H9 (cell line): ENCODE measurements around the gene FAM53A. TPM values are rescaled to one million over a fixed set of nuclear protein-coding genes. Genes with fewer than 3 reads are reported as not detected.

ENCODE experiments used
- DNase-seq: peaks from one replicate; pipeline ENCODE4 v3.0.0-alpha.2; 2017
- H2AFZ ChIP-seq: one replicate; pipeline ENCODE4 v1.6.1; 2013; ENCODE audit warnings: mild to moderate bottlenecking, low read length, control low read depth, moderate library complexity
- H2AK5ac ChIP-seq: 2 replicates; pipeline ENCODE4 v1.6.1; 2013; ENCODE audit warnings: low read length, control low read depth, mixed read lengths; ENCODE audit not compliant: insufficient read length
- H2BK120ac ChIP-seq: one replicate; pipeline ENCODE4 v1.6.1; 2013; ENCODE audit warnings: low read depth, mild to moderate bottlenecking, low read length, control low read depth, inconsistent platforms; ENCODE audit not compliant: poor library complexity, severe bottlenecking
- H2BK12ac ChIP-seq: 2 replicates; pipeline ENCODE4 v1.6.1; 2013; ENCODE audit warnings: low read length, control low read depth, mixed read lengths, low read depth; ENCODE audit not compliant: insufficient read length
- H2BK15ac ChIP-seq: 2 replicates; pipeline ENCODE4 v1.6.1; 2013; ENCODE audit warnings: low read depth, low read length, control low read depth
- H2BK20ac ChIP-seq: one replicate; pipeline ENCODE4 v1.6.1; 2013; ENCODE audit warnings: low read depth, mild to moderate bottlenecking, low read length, control low read depth, inconsistent platforms; ENCODE audit not compliant: poor library complexity, severe bottlenecking
- H2BK5ac ChIP-seq: 2 replicates; pipeline ENCODE4 v1.6.1; 2013; ENCODE audit warnings: low read length, control low read depth, mixed read lengths; ENCODE audit not compliant: insufficient read length
- H3K14ac ChIP-seq: 2 replicates; pipeline ENCODE4 v1.6.1; 2013; ENCODE audit warnings: low read length, control low read depth; ENCODE audit not compliant: insufficient read depth
- H3K18ac ChIP-seq: 2 replicates; pipeline ENCODE4 v1.6.1; 2013; ENCODE audit warnings: low read depth, mild to moderate bottlenecking, mixed read lengths, low read length, control low read depth; ENCODE audit not compliant: insufficient read length
- H3K23ac ChIP-seq: 2 replicates; pipeline ENCODE4 v1.6.1; 2013; ENCODE audit warnings: low read length, control low read depth, mixed read lengths, low read depth; ENCODE audit not compliant: insufficient read length
- H3K23me2 ChIP-seq: 2 replicates; pipeline ENCODE4 v1.6.1; 2013; ENCODE audit warnings: low read depth, mild to moderate bottlenecking, mixed read lengths, low read length, control low read depth; ENCODE audit not compliant: insufficient read length, poor library complexity, severe bottlenecking
- H3K27ac ChIP-seq: 2 replicates; pipeline ENCODE4 v1.5.1; 2013; ENCODE audit warnings: low read length, control low read depth, mixed read lengths, low read depth; ENCODE audit not compliant: insufficient read length
- H3K27me3 ChIP-seq: 2 replicates; pipeline ENCODE4 v1.6.1; 2013; ENCODE audit warnings: low read length, control low read depth, inconsistent platforms; ENCODE audit not compliant: insufficient read depth
- H3K4ac ChIP-seq: 2 replicates; pipeline ENCODE4 v1.6.1; 2013; ENCODE audit warnings: low read depth, mild to moderate bottlenecking, control low read depth, inconsistent platforms, low read length, moderate library complexity
- H3K4me1 ChIP-seq: 2 replicates; pipeline ENCODE4 v1.6.1; 2013; ENCODE audit warnings: low read length, control low read depth, inconsistent platforms; ENCODE audit not compliant: insufficient read depth
- H3K4me2 ChIP-seq: 2 replicates; pipeline ENCODE4 v1.6.1; 2013; ENCODE audit warnings: low read length, control low read depth, mixed read lengths; ENCODE audit not compliant: insufficient read length, insufficient read depth
- H3K56ac ChIP-seq: 2 replicates; pipeline ENCODE4 v1.6.1; 2013; ENCODE audit warnings: low read depth, mild to moderate bottlenecking, mixed read lengths, low read length, control low read depth; ENCODE audit not compliant: insufficient read length
- H3K79me1 ChIP-seq: 2 replicates; pipeline ENCODE4 v1.6.1; 2013; ENCODE audit warnings: low read depth, mild to moderate bottlenecking, moderate library complexity, low read length, control low read depth, inconsistent platforms; ENCODE audit not compliant: insufficient read depth, poor library complexity, severe bottlenecking
- H3K79me2 ChIP-seq: 2 replicates; pipeline ENCODE4 v1.6.1; 2013; ENCODE audit warnings: low read length, control low read depth, inconsistent platforms; ENCODE audit not compliant: insufficient read depth
- H3K9ac ChIP-seq: 2 replicates; pipeline ENCODE4 v1.6.1; 2013; ENCODE audit warnings: low read length, control low read depth, mixed read lengths; ENCODE audit not compliant: insufficient read length; ENCODE audit errors: extremely low read depth
- H3K9me3 ChIP-seq: one replicate; pipeline ENCODE4 v1.6.1; 2013; ENCODE audit warnings: low read depth, low read length, inconsistent platforms; ENCODE audit not compliant: control insufficient read depth
- H3T11ph ChIP-seq: one replicate; pipeline ENCODE4 v1.6.1; 2013; ENCODE audit warnings: mild to moderate bottlenecking, low read length, control low read depth, inconsistent platforms
- H4K20me1 ChIP-seq: one replicate; pipeline ENCODE4 v1.6.1; 2013; ENCODE audit not compliant: control insufficient read depth, insufficient read length, insufficient read depth
- H4K5ac ChIP-seq: 2 replicates; pipeline ENCODE4 v1.6.1; 2013; ENCODE audit warnings: low read depth, mild to moderate bottlenecking, mixed read lengths, low read length, control low read depth; ENCODE audit not compliant: insufficient read length
- H4K8ac ChIP-seq: replicated peaks from 2 replicates; pipeline ENCODE4 v1.6.1; 2013; ENCODE audit warnings: low read length, control low read depth, mixed read lengths, low read depth; ENCODE audit not compliant: insufficient read length
- H4K91ac ChIP-seq: 2 replicates; pipeline ENCODE4 v1.6.1; 2013; ENCODE audit warnings: low read depth, mild to moderate bottlenecking, moderate library complexity, mixed read lengths, low read length, control low read depth; ENCODE audit not compliant: insufficient read length
- H3K27ac Mint-ChIP-seq, 3 experiments: 2 replicates in 2 of 3; 3 replicates in 1 of 3; pipeline ENCODE4 v1.8.0; 2020 to 2021; ENCODE audit warnings: mixed read lengths in 3 of 3, mild to moderate bottlenecking in 1 of 3, moderate library complexity in 1 of 3
- H3K27me3 Mint-ChIP-seq: 2 replicates; pipeline ENCODE4 v1.8.0; 2021; ENCODE audit warnings: low read depth, mild to moderate bottlenecking, moderate library complexity, mixed read lengths
- H3K36me3 Mint-ChIP-seq, 3 experiments: 2 replicates in 2 of 3; 3 replicates in 1 of 3; pipeline ENCODE4 v1.8.0; 2020 to 2021; ENCODE audit warnings: low read depth in 3 of 3, mixed read lengths in 3 of 3; ENCODE audit not compliant: insufficient read depth in 1 of 3
- H3K4me1 Mint-ChIP-seq, 2 experiments: 2 replicates each; pipeline ENCODE4 v1.8.0; 2020; ENCODE audit warnings: mixed read lengths in 2 of 2
- H3K4me3 Mint-ChIP-seq, 2 experiments: 2 replicates in 1 of 2; 3 replicates in 1 of 2; pipeline ENCODE4 v1.8.0; 2020 to 2021; ENCODE audit warnings: mild to moderate bottlenecking in 2 of 2, mixed read lengths in 2 of 2, moderate library complexity in 1 of 2
- H3K9me3 Mint-ChIP-seq, 2 experiments: 2 replicates in 1 of 2; 3 replicates in 1 of 2; pipeline ENCODE4 v1.8.0; 2020; ENCODE audit warnings: mild to moderate bottlenecking in 2 of 2, mixed read lengths in 2 of 2, moderate library complexity in 1 of 2
- WGBS: extraction: QIAGEN DNeasy Blood & Tissue Kit; methylation state at CpG from one replicate; pipeline ENCODE4 v1.1.7; 2013; ENCODE audit warnings: missing lambda C conversion rate, low lambda C conversion rate, mixed read lengths; ENCODE audit not compliant: insufficient read length; ENCODE audit errors: extremely low coverage; 5-methylcytosine and 5-hydroxymethylcytosine counted together
- total RNA-seq: library from RNA; stranded (reverse); gene quantifications from 2 replicates; pipeline ENCODE4 v1.2.1, GENCODE V29; 2021
- TF ChIP-seq, protein P1 (sequence below): fragments of 200-600 bp; sonication (generic); conservative IDR thresholded peaks from 3 replicates; pipeline ENCODE4 v1.8.0; 2021; ENCODE audit warnings: antibody characterized with exemption, mild to moderate bottlenecking

FAM53A gene
- total RNA-seq, 1 experiment from 2014 or later = 2.4 TPM

DNA sequence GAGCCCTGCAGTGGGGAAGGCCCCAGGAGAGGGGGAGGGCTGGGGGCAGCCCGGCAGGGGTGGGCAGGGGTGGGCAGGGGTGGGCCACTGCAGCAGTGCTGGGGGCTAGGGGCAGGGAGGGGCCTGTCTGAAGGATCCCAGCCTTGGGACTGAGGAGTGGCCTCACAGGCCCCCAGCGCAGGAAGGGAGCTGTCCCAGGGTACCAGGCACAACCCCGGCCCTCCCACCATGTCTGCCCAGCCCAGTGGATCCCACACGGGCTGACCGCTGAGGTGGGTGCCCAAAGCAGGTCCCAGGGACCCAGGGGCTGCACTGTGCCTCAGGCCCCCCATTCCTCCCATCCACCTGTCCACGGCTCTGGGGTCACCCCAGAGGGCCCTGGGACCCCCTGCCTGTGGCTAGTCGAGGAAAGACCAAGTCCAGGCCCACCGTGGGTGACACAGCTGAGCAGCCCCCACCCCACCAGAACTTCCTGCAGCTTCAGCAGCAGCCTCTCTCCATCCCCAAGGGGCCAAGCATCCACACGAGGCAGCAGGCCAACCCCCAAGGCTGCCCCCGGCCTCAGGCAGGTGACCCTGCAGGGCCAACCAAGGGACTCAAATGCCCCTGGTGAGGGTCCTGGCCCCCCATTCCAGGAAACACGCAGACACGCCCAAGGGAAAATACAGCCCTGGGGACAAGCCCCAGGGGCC is 46.4 kb downstream of the FAM53A start:
- Histone ChIP-seq H3K79me1 (no peaks in the 10 kb centered on the region), H3K9me3 (no peaks in the 10 kb centered on the region), H4K20me1 (no peaks in the 10 kb centered on the region), H2BK20ac (no peak overlapping the region), H3K27ac (no peak overlapping the region), H3K14ac (no peak overlapping the region; the same call in 1 of the 2 replicates), H3K4me1 (no peaks in the 10 kb centered on the region), H3K56ac (no peak overlapping the region), H3K27me3 (no peaks in the 10 kb centered on the region), H2AK5ac (no peak overlapping the region), H3T11ph (no peak overlapping the region), H2BK15ac (no peak overlapping the region), H4K8ac (no peak overlapping the region), H4K5ac (no peak overlapping the region), H3K18ac (no peak overlapping the region), H2BK5ac (no peak overlapping the region), H3K9ac (no peak overlapping the region), H3K23me2 (no peaks in the 10 kb centered on the region), H3K4me2 (no peak overlapping the region), H2BK12ac (no peak overlapping the region), H3K79me2 (no peaks in the 10 kb centered on the region), H2BK120ac (no peak overlapping the region), H2AFZ (no peak overlapping the region), H4K91ac (no peak overlapping the region), H3K23ac (no peak overlapping the region), H3K4ac (no peak overlapping the region)
- peaks cover 1% of the 10 kb centered on the region; the same call in 1 of the 2 replicates for H3K27me3 Mint-ChIP-seq
- no peak overlapping the region for H3K4me3 Mint-ChIP-seq
- H3K4me1 Mint-ChIP-seq = peaks cover 0 to 3% of the 10 kb centered on the region in 2 experiments; a peak in 1 of 4 replicates
- WGBS = no CpG with 5 or more reads among the region's 12 CpGs
- no peak for DNase-seq
- TF ChIP-seq, protein P1, sequence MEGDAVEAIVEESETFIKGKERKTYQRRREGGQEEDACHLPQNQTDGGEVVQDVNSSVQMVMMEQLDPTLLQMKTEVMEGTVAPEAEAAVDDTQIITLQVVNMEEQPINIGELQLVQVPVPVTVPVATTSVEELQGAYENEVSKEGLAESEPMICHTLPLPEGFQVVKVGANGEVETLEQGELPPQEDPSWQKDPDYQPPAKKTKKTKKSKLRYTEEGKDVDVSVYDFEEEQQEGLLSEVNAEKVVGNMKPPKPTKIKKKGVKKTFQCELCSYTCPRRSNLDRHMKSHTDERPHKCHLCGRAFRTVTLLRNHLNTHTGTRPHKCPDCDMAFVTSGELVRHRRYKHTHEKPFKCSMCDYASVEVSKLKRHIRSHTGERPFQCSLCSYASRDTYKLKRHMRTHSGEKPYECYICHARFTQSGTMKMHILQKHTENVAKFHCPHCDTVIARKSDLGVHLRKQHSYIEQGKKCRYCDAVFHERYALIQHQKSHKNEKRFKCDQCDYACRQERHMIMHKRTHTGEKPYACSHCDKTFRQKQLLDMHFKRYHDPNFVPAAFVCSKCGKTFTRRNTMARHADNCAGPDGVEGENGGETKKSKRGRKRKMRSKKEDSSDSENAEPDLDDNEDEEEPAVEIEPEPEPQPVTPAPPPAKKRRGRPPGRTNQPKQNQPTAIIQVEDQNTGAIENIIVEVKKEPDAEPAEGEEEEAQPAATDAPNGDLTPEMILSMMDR = no peak
- H3K27ac Mint-ChIP-seq = no peak overlapping the region; a peak in 1 of 7 replicates
- H3K9me3 Mint-ChIP-seq = no peaks in the 10 kb centered on the region
- H3K36me3 Mint-ChIP-seq = no peaks in the 10 kb centered on the region
